GM10248 (cell line): ENCODE data around the gene H2BK1.

Source experiments
- CTCF ChIA-PET: fragments of 300-600 bp; sonication (Branson Sonifier 250); formaldehyde crosslinking; extraction: SDS; loops from one replicate; lab custom pipeline; 2021; ENCODE audit warnings: antibody characterized with exemption; lab: Yijun Ruan, JAX
- POLR2A ChIA-PET: fragments of 350-650 bp; sonication (Branson Sonifier 250); formaldehyde crosslinking; extraction: SDS; loops from one replicate; lab custom pipeline; 2020; ENCODE audit warnings: antibody characterized with exemption; lab: Yijun Ruan, JAX
- DNase-seq: peaks from one replicate; pipeline ENCODE4 v3.0.0; 2012; ENCODE audit errors: extremely low spot score
- TF ChIP-seq, protein P1 (sequence below): IDR thresholded peaks from 2 replicates; pipeline ENCODE4 v1.5.1; 2012; ENCODE audit warnings: mild to moderate bottlenecking, low read depth; ENCODE audit errors: extremely low read depth, missing control alignments, control extremely low read depth

The H2BK1 gene

GRCh38 chr7:151249034-151249731, 38.9 kb upstream of the H2BK1 start:
- TF ChIP-seq, protein P1, sequence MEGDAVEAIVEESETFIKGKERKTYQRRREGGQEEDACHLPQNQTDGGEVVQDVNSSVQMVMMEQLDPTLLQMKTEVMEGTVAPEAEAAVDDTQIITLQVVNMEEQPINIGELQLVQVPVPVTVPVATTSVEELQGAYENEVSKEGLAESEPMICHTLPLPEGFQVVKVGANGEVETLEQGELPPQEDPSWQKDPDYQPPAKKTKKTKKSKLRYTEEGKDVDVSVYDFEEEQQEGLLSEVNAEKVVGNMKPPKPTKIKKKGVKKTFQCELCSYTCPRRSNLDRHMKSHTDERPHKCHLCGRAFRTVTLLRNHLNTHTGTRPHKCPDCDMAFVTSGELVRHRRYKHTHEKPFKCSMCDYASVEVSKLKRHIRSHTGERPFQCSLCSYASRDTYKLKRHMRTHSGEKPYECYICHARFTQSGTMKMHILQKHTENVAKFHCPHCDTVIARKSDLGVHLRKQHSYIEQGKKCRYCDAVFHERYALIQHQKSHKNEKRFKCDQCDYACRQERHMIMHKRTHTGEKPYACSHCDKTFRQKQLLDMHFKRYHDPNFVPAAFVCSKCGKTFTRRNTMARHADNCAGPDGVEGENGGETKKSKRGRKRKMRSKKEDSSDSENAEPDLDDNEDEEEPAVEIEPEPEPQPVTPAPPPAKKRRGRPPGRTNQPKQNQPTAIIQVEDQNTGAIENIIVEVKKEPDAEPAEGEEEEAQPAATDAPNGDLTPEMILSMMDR = no peak
- ChIA-PET POLR2A (no interaction called here), CTCF (no interaction called here)
- DNase-seq = no peak

- TF ChIP-seq, protein P1 = no peak
- ChIA-PET CTCF (interaction anchor here (1.4 to 6.6 kb wide), 4 partner anchors 13 to 125 kb away, joined by 5 to 78 read pairs (median 9); partner anchors contain the start of genes ABCF2 and CHPF2), POLR2A (no interaction called here)
- DNase-seq = no peak
Observed at GRCh38 chr7:151248346-151249033, 38.2 kb upstream of the H2BK1 start, which contains the start of gene SMARCD3. Gene SMARCD3, minus strand, starts transcription at chr7:151248694. Its CDS starts 132 bp downstream, at chr7:151248562.

GRCh38 chr7:151247611-151248345, 37.5 kb upstream of the H2BK1 start:
- CTCF ChIA-PET = interaction anchor here (0.8 to 6.6 kb wide), 6 partner anchors 9 to 124 kb away, joined by 3 to 78 read pairs (median 8); partner anchors contain the start of genes ABCF2 and CHPF2
- TF ChIP-seq, protein P1 = no peak
- DNase-seq = no peak
- POLR2A ChIA-PET = no interaction called here

DNA sequence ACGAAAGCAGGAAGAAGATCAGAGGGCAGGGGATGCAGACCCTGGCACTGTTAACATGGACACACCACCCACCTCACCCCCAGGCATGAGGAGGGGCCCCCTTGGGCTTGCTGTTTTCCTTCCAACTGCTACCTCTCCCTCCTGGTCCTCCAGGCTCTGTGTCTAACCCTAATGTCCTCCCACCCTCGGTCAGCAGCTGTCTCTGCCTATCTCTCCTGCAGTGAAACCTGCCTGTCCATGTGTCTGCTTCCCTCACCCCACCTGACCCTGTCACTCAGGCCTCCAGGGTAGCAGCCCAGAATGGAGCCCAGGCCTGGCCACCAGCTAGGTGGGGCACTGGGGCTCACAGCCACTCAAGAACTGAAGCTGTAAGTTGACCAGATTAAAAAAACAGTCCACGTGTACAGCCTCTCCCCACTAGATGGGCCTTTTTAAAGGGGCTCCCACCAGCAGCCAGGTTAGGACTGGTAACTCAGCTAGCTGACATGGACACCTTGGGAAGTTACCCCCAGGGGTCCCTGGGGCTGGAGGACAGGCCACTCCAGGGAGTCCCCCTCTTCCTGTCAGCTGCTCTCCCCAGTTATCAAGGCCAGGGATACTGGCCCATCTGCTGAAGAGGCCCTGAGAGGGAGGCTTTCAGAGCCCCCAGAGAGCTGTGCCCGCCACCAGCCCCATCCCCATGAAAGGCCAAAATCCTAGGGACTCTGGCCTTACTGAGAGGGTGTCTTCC, 36.7 kb upstream of the H2BK1 start:
- TF ChIP-seq, protein P1 = no peak
- ChIA-PET POLR2A (no interaction called here), CTCF (interaction anchor here (0.8 to 6.6 kb wide), 8 partner anchors 9 to 123 kb away, joined by 3 to 78 read pairs (median 6); partner anchors contain the start of genes ABCF2 and CHPF2)
- no peak for DNase-seq

DNA sequence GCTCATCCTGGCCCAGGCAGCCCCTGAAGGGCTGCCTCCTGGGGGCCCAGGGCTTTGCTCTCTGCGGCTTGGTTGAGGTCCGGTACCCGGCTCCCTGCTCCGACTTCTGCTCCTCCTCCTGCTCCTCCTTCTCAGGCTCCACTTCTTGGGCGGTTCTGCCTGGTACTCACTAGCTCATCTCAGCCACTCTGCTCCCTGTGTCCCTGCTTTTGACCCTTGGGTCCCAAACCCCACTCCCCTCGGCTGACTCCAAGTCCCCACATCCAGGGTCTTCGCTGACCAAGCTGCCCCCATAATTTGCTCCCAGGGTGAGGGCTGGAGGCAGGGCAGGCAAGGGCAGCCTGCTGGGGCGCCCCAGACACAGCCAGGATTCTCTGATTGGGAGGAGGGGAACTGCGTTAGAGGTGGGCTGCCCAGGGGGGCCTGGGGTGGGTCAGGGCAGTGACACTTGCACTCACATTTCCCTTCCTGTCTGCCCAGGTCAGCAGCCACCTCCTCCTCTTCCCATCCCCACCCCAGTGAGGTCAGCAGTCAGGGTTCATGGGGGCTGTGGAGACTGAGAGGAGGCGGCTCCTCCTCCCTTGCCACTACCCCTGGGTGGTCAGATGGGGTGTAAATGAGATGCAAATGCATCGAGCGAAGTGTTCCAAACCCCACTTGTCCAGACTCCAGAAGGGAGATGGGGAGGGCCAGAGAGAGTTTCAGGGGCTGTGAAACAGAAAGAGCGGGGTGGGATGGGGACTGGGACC, 36.0 kb upstream of the H2BK1 start:
- POLR2A ChIA-PET = no interaction called here
- no peak for DNase-seq
- TF ChIP-seq, protein P1 = no peak
- CTCF ChIA-PET = interaction anchor here (0.6 to 6.6 kb wide), 12 partner anchors 10 to 201 kb away, joined by 3 to 78 read pairs (median 4); partner anchors contain the start of genes ABCF2 and CHPF2
